Gastrocnemius medialis (tissue), 4 donors: ENCODE measurements around the gene TRIM52.

Source experiments
- CTCF ChIP-seq, 5 experiments: fragments of 450-650 bp in 3 of 5; fragments of 200-600 bp in 2 of 5; sonication (generic) in 2 of 5; IDR thresholded peaks in 4 of 5; conservative IDR thresholded peaks in 1 of 5; 1 replicate in 4 of 5; 2 replicates in 1 of 5; pipeline ENCODE4 v1.5.1; 2016 to 2019; ENCODE audit warnings: antibody characterized with exemption in 5 of 5, mild to moderate bottlenecking in 3 of 5, moderate library complexity in 3 of 5
- POLR2A ChIP-seq, 2 donors: fragments of 450-650 bp; IDR thresholded peaks; one replicate each; pipeline ENCODE4 v1.6.1; 2017; ENCODE audit warnings: antibody characterized with exemption in 2 of 2, mild to moderate bottlenecking in 2 of 2, moderate library complexity in 2 of 2

DNA sequence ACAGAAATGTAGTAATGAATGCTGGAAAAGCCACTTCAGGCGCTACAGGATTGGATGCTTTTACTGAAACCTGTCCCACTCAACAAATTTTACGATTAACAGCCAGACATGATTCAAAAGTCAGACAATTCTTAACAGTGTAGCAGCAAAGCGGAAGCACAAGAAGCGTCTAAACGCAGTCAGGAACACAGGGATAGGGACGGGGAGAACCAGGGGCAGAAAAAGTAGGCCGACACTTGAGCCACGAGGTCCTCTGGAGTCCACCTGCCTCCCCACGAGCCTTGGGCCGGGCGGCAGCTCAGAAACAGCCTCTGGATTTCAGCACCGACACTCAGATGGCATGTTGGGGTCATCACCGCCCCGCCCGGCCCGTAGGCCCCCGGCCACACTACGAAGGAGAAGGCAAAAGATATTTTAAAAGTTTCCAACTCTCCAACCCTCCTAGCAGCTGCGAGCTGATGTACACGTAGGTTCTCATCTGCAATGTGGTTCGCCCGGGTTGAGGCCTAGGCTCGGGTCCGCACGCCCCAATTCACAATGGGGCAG is 17.9 kb downstream of the TRIM52 start:
- TF ChIP-seq CTCF (IDR thresholded peaks at IDR 0.05 in 4 of 5, conservative IDR thresholded peaks at IDR 0.05 in 1 of 5), result no peak
- TF ChIP-seq POLR2A (IDR thresholded peaks at IDR 0.05), result no peak
